LNCaP clone FGC (cell line): Measurements from ENCODE around the gene KIAA0232.
A peak's percentile ranks its signal among the peaks of the same experiment; 100 is the strongest.

Experiments used
- DNase-seq: peaks from one replicate; pipeline ENCODE4 v3.0.0-alpha.2; 2011; ENCODE audit warnings: low read depth
- H3K4me3 ChIP-seq: 2 replicates; pipeline ENCODE4 v1.5.1; 2011; ENCODE audit warnings: mild to moderate bottlenecking, low read depth, low read length, control low read depth
- TF ChIP-seq, protein P1 (sequence below): IDR thresholded peaks from 2 replicates; pipeline ENCODE4 v1.5.1; 2012; ENCODE audit warnings: mild to moderate bottlenecking; ENCODE audit not compliant: control insufficient read depth, insufficient read depth; ENCODE audit errors: extremely low read depth

The KIAA0232 gene

DNA sequence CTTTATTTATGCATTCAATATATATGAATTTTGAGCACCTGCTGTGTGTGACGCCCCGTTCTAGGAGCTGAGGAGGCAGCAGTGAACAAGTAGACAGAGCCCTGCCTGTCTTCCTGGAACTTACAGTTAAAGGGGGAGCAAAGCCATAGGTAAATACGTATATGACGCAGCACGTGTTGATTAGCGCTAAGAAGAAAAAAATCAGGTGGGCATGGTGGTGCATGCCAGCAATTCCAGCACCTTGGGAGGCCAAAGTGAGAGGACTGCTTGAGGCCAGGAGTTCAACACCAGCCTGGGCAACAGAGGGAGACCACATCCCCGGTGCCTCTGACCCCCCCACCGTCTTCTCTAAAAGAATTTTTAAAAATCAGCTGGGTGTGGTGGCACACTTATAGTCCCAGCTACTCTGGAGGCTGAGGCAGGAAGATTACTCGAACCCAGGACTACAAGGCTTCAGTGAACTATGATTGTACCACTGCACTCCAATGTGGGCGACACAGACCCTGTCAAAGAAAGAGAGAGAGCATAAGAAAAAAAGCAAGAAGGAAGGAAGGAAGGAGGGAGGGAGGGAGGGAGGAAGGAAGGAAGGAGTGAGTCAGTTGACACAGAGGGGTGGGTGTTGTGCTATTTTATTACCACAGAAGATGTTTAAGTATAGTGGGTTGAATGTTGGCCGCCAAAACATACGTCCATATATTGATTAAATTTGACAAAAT is 5.4 kb upstream of the KIAA0232 start:
- no peak overlapping the region for H3K4me3 ChIP-seq
- TF ChIP-seq, protein P1, sequence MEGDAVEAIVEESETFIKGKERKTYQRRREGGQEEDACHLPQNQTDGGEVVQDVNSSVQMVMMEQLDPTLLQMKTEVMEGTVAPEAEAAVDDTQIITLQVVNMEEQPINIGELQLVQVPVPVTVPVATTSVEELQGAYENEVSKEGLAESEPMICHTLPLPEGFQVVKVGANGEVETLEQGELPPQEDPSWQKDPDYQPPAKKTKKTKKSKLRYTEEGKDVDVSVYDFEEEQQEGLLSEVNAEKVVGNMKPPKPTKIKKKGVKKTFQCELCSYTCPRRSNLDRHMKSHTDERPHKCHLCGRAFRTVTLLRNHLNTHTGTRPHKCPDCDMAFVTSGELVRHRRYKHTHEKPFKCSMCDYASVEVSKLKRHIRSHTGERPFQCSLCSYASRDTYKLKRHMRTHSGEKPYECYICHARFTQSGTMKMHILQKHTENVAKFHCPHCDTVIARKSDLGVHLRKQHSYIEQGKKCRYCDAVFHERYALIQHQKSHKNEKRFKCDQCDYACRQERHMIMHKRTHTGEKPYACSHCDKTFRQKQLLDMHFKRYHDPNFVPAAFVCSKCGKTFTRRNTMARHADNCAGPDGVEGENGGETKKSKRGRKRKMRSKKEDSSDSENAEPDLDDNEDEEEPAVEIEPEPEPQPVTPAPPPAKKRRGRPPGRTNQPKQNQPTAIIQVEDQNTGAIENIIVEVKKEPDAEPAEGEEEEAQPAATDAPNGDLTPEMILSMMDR, result no peak
- DNase-seq, result no peak

DNA sequence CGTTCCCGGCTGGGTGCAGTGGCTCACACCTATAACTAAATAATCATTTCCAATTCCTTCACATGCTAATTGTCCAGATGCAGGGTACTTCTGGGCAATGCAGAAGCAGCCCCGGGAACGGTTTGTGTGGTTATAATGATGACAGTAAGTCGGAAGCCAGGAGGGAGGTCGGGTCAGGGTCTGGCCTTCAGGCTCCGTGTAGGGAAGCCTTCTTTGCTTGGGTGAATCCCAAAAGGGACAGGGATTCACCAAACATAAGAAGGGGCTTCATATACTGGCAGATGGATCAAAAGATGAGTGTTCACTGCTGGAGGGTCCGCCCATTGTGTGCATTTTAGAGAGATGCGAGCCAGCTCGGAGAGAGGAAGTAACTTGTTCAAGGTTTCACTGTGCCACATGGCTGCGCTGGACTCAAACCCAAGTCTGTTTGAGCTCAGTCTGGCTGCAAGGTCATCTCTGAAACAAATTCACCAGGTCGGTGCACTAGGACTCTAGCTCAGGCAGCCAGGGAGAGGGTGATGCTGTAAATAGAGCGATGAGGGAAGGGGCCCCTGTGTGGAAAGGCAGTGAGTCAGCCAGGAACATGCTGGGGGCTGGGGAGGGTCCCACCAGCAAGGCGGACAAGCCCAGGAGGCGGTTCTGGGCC is 4.8 kb upstream of the KIAA0232 start:
- H3K4me3 ChIP-seq, result no peak overlapping the region
- TF ChIP-seq, protein P1, result no peak
- DNase-seq, result no peak

DNA sequence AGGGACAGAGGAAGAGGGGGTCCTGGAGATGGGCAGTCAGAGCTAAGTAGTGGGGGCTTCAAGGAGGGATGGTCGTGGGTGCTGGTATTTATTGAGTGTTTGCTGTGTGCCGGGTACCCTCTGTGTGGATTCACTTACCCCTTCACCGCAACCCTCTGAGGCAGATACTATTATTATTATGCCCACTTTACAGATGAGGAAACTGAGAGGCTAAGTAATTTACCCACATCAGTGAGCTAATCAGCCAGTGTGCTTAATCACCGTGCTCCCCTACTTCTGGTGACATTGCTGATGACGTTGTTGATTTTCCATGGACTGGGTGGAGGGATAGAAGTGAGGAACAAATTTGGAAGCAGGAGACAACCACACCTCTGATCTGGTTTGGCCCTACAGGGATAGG is 4.1 kb upstream of the KIAA0232 start:
- no peak for DNase-seq
- H3K4me3 ChIP-seq, result no peak overlapping the region
- TF ChIP-seq, protein P1, result no peak

DNA sequence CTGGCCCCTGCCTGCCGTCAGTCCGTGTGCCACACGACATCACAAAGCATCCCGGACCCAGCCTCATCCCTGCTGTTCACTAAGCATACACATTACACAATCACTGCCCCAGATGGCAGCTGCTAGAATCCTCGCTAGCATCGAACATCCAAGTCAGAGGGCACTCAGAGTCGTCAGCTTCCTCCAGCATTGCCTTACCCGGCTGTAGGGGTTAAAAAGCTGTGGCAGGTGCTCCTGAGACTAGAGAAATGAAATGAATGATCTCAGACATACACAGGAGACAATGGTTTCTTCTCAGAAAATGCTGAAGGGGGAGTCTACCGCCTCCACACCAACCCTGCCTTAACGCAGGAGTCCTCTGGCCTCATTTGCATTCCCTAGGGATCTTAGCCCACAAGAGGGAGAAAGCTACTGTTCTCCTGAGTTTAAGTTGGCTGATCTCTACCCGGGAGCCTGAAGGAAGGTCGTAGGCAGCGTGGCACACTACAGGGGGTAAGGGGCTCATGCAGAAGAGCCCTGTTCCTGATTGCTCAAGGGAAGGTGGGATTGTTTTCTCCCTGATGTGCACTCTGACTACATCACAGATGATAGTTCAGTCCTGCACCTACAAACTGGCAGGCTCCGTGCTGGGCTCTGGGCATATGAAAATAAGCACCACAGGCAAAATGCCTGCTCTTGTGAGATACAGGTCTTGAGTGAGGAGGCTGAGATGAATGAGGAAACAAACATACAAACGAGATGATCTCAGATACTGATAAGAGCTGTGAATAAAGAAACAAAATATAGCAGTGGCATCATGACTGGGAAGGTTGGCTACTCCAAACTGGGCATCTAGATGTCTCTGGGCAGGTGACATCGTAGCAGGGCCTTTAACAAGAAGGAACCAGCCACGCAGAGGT is 2.6 kb upstream of the KIAA0232 start:
- TF ChIP-seq, protein P1, result no peak
- no peak overlapping the region for H3K4me3 ChIP-seq
- DNase-seq, result peak; percentile 72

DNA sequence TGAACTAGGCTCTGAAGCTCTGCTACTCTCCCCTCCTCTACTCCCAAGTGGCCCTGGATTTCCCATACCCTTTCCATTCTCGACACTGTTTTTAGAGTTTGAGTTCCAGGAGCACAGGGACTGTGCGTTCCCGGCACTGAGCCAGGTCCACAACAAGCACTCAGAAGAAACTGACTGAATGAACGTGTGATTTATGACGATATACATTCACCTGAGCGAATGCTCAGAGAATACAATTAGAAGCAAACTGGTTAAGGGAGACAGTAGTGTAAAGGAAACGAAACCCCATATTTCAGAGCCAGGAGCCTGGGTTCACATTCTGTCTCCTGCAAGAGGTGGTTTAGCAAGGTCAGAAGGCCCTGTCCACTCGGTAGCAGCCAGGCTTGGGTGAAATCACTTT is 1.4 kb upstream of the KIAA0232 start:
- peak; percentile 74 for DNase-seq
- TF ChIP-seq, protein P1, result no peak
- no peak overlapping the region for H3K4me3 ChIP-seq

DNA sequence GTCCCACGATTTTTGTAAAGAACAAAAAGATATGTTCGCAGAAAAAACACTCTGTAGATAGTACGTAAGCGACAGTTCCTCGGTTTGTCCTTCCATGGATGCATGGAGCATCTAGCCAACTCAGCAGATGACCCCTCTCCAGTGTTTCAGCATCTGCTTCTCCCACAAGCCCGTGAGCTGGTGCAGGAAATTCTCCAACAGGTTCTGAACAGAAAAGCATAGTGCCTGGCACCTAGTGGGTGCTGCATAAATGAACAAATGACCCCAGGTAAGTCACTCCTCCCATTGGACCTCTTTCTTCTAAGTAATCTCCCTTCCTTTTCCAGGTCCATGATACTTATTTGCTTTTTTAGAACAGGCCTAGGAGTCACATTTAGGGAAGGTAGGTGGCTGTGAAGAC is 966 bp upstream of the KIAA0232 start:
- TF ChIP-seq, protein P1, result no peak
- peak overlapping the region; percentile 51 for H3K4me3 ChIP-seq
- no peak for DNase-seq
